Panc1 (cell line): ENCODE data around the gene ZNF407.

Experiments
- CTCF ChIP-seq: fragments of 450-650 bp; IDR thresholded peaks from 2 replicates; pipeline ENCODE4 v1.5.1; 2017; ENCODE audit warnings: mild to moderate bottlenecking
- POLR2AphosphoS5 ChIP-seq: IDR thresholded peaks from 2 replicates; pipeline ENCODE4 v1.6.1; 2012; ENCODE audit warnings: mild to moderate bottlenecking, low read depth, low read length, moderate library complexity

- no peak for TF ChIP-seq CTCF
- no peak for TF ChIP-seq POLR2AphosphoS5
Measured at GRCh38 chr18:75100832-75101630, 503.4 kb downstream of the ZNF407 start.
